SW480 (cell line): ENCODE results near the gene AKR1B15.
"Not testable (repeated sequence)": the region's sequence is repeated elsewhere in the genome, so short reads cannot be mapped to it uniquely, and the experiment has no call there.

Source experiments
- DNase-seq: peaks from one replicate; pipeline ENCODE4 v3.0.0-alpha.2; 2016; ENCODE audit warnings: low spot score

The AKR1B15 gene

GRCh38 chr7:134563398-134563749 lies 14.5 kb downstream of the AKR1B15 start:
- DNase-seq = not testable (repeated sequence)

DNA sequence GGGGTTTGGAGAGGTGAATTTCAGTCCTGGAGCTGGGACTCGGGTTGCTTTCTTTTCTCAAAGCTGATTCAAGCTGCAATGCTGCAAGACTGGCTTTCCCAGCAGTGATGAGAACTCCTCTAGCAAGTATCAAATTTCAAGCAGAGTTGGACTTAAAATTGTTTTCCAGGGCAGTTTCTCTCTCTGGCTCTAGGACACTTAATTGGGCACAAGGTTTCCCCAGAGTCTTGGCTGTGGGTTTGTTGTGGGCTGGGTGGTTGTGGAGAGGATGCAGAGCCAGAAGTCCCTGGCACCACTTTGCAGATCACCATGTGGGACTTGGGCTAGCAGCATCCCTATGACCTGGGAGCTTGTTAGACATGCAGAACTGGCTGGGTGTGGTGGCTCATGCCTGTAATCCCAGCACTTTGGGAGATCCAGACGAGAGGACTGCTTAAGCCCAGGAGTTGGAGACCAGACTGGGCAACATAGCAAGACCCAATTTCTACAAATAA lies 16.8 kb downstream of the AKR1B15 start:
- DNase-seq = no peak

GRCh38 chr7:134567368-134567767 lies 18.5 kb downstream of the AKR1B15 start:
- peak; percentile 64 for DNase-seq

GRCh38 chr7:134569962-134570361 lies 21.1 kb downstream of the AKR1B15 start:
- not testable (repeated sequence) for DNase-seq

DNA sequence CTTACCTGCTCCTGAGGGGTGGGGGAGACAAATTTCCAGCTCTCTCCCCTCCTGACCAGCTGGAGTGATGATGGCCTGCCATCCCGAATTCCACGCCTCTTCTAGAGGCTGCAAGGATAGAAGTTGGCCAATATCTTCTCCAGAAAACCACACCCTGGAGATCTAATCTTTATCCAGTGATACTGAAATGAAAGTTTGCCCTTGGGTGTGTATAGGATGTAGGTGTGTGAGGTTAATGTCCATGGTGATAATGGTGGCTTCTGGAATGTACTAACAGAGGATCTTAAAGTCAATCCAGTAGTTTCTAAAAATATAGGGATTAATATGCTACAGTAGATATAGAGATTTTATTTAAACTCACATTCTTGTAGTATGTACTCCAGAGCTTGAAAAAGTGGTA lies 22.2 kb downstream of the AKR1B15 start:
- no peak for DNase-seq

DNA sequence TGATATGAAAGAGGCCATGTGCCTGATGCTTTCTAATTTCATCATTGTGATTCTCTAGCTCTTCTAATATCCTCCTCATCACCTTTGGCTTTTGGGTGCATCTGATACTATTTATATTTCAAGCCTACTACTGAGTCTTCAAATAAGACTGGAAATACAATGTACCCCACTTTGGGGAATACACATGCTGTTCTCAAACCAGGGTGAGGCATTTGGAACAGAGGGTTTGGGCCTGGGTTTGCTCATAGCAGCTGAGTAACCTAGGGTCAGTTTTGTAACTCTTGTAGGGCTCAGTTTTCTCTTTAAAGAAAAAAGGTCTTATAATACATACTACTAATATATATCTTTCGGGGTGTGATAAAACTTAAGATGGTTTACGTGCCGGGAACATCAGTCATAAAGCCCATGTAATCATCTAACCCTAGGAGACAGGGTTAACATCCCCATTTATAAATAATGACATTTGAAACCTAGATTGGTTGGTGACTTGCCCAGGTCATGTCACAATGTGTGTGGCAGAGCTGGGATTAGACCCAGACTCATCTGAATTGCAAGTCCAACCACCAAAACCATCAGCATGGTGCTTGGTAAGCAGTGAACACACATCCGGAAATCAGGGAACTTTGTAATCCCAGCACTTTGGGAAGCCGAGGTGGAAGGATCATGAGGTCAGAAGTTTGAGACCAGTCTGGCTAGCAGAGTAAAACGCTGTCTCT lies 23.0 kb downstream of the AKR1B15 start:
- no peak for DNase-seq

- no peak for DNase-seq
These were observed 25.4 kb downstream of the AKR1B15 start for GRCh38 chr7:134574322-134574721.

DNA sequence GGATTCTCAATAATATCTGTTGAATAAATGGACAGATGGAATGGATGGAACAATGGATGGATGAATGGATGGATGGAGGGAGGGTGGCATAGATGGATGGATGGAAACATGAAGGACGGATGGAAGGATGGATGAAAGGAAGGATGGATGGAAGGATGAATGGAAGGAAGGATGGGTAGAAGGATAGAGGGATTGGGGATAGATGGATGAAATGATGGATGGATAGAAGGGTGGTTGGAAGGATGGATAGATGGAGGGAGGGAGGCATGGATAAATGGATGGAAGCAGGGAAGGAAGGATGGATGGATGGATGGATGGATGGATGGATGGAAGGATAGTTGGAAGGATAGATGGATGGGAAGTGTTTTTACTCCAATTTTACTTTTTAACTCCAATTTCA lies 35.4 kb downstream of the AKR1B15 start:
- DNase-seq = no peak

DNA sequence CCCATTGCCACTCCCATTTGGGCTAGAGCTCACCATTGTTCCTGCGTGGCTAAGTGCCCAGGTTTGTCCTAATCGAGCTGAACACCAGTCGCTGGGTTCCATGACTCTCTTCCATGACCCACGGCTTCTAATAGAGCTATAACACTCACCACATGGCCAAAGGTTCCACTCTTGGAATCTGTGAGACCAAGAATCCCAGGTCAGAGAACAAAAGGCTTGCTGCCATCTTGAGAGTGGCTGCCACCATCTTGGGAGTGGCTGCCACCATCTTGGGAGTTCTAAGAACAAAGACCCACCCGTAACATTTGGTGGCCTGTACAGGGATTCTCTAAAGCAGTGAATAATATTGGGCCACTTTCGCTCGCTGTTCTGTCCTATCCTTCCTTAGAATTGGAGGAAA lies 37.0 kb downstream of the AKR1B15 start:
- DNase-seq = no peak

DNA sequence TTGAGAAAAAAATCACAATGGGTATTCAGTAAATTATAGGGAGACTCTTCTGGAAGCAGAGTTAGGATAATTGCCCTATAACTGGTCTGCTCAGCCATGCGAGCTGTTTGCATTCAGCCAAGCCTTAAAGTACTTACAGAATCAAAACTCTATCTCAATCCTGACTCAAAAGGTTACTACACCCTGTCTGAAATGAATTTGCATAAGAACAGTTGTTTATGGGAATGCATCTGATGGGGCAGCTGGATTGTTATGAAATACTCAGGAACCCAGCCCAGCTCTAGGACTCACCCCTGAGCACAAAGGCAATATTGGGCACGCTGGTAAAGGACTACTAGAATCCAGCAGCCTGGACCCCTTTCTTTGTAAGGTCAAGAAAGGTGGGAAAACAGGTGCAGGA lies 38.8 kb downstream of the AKR1B15 start:
- no peak for DNase-seq

- no peak for DNase-seq
These were observed 40.6 kb downstream of the AKR1B15 start for GRCh38 chr7:134589491-134589941.

DNA sequence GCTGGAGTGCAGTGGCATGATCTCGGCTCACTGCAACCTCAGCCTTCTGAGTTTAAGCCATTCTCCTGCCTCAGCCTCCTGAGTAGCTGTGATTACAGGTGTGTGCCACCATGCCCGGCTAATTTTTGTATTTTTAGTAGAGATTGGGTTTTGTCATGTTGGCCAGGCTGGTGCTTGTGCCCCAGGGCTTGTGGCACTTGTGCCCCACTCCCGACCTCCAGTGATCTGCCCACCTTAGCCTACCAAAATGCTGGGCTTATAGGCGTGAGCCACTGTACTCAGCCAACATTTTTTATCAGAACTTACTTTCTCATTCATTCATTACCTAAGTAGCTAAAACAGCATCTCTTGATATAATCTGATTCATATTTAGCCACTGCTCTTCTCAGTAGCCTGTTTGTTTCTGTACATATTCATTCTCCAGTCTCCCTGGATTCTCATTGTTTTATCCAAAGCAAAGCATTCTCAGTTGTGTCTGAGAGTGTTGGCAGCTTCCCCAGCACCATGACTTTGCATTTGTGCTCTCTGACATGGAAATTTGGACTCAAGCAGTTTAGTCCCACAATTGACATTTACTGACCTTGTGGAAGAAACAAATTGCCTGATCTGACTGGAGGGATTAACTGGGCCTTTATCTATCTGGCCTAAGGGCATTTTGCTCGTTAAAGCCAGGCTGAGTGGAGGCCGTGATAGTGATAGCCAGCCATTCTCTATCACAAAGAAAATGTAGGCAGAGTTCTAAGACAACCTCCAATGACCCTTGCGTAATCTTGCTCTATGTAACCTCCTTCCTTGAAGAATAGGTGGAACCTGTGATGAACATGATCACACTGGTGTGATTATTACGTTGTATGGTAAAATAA lies 44.9 kb downstream of the AKR1B15 start:
- DNase-seq = peak; percentile 7

GRCh38 chr7:134594877-134595276 lies 46.0 kb downstream of the AKR1B15 start:
- DNase-seq = no peak

DNA sequence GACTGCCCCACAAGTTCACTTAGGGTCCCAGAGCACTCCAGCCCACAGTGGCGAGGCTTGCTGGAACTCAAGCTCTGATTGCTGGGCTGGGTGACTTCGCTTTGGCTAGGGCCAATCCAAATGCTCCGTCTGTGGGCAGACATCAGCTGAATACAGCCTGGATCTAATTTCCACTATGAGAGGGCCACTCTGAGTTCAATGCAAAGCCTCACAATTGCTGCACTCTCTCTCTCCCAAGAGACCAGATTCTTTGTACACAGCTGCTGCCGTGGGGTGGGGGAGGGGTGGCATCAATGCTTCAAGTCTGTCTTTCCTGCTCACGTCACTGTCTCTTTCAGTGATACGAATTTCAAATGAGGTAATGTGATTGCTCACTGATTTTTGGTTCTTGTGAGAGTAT lies 50.5 kb downstream of the AKR1B15 start:
- no peak for DNase-seq

DNA sequence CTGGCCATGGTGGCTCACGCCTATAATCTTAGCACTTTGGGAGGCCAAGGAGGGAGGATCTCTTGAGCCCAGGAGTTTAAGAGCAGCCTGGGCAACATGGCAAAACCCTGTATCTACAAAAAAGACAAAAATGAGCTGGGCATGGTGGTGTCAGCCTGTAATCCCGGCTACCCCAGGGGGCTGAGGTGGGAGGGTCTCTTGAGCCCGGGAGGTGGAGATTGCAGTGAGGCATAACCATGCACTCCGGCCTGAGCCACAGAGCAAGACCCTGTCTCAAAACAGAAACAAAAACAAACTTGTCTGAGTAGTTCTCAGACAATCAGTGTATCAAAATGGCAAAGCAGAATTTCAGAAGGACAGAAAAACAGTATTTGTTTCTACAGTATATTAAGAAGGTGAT lies 52.5 kb downstream of the AKR1B15 start:
- DNase-seq = no peak

- no peak for DNase-seq
These were observed 54.1 kb downstream of the AKR1B15 start for GRCh38 chr7:134602881-134603451.

- peak; percentile 47 for DNase-seq
These were observed 57.3 kb downstream of the AKR1B15 start for GRCh38 chr7:134605978-134606923.

GRCh38 chr7:134611611-134612151 lies 62.8 kb downstream of the AKR1B15 start:
- DNase-seq = no peak

DNA sequence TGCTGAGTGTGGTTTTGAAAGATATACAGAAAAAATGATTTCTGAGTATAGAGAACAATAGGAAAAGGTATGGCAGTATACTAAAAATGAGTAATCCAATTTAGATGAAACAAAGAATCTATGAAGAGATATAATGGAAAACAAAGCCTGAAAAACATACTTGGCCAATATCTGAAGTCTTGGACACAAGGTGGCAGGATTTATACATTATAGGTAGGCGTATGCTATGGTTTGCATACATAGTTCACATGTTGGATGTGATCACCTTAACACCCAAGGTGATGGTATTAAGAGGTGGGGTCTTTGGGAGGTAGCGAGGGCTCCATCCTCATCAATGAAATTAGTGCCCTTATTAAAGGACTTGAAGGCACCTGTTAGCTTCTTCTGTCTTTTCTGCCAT lies 63.3 kb downstream of the AKR1B15 start:
- DNase-seq = peak; percentile 10

- no peak for DNase-seq
These were observed 64.9 kb downstream of the AKR1B15 start for GRCh38 chr7:134613623-134614347.

- no peak for DNase-seq
These were observed 67.7 kb downstream of the AKR1B15 start for GRCh38 chr7:134616611-134617010.
